ENCODE results near the gene PRSS56.

PRSS56 gene

GRCh38 chr2:232502511-232502910 is 17.7 kb upstream of the PRSS56 start:
- DNase-seq (ENCODE audit: low read depth): peak; percentile 13

GRCh38 chr2:232502911-232503808 is 17.0 kb upstream of the PRSS56 start:
- peak; percentile 52 for DNase-seq (ENCODE audit: low read depth)

GRCh38 chr2:232503809-232504323 is 16.3 kb upstream of the PRSS56 start:
- no peak for DNase-seq (ENCODE audit: low read depth)

- DNase-seq (ENCODE audit: low read depth): no peak
Measured at GRCh38 chr2:232504438-232504837, 15.8 kb upstream of the PRSS56 start.

- DNase-seq (ENCODE audit: low read depth): no peak
Measured at GRCh38 chr2:232505856-232506255, 14.3 kb upstream of the PRSS56 start.

GRCh38 chr2:232506709-232507108 is 13.5 kb upstream of the PRSS56 start:
- DNase-seq (ENCODE audit: low read depth): no peak

GRCh38 chr2:232508251-232508650 is 11.9 kb upstream of the PRSS56 start:
- DNase-seq (ENCODE audit: low read depth): no peak

GRCh38 chr2:232511336-232511890 is 8.8 kb upstream of the PRSS56 start:
- DNase-seq (ENCODE audit: low read depth): no peak

- DNase-seq (ENCODE audit: low read depth): no peak
Measured at GRCh38 chr2:232512602-232513001, 7.6 kb upstream of the PRSS56 start.

- no peak for DNase-seq (ENCODE audit: low read depth)
Measured at GRCh38 chr2:232513353-232513752, 6.8 kb upstream of the PRSS56 start.

GRCh38 chr2:232515639-232516038 is 4.5 kb upstream of the PRSS56 start:
- no peak for DNase-seq (ENCODE audit: low read depth)

GRCh38 chr2:232516551-232516950 is 3.6 kb upstream of the PRSS56 start:
- DNase-seq (ENCODE audit: low read depth): no peak

GRCh38 chr2:232518844-232519243 is 1.3 kb upstream of the PRSS56 start:
- no peak for DNase-seq (ENCODE audit: low read depth)

- no peak for DNase-seq (ENCODE audit: low read depth)
Measured at GRCh38 chr2:232520489-232520888, 301 bp downstream of the PRSS56 start.

GRCh38 chr2:232521098-232521497 is 910 bp downstream of the PRSS56 start:
- no peak for DNase-seq (ENCODE audit: low read depth)

- peak; percentile 46 for DNase-seq (ENCODE audit: low read depth)
Measured at GRCh38 chr2:232521959-232522622, 1.9 kb downstream of the PRSS56 start.

GRCh38 chr2:232522623-232523401 is 2.6 kb downstream of the PRSS56 start:
- no peak for DNase-seq (ENCODE audit: low read depth)

GRCh38 chr2:232523402-232523681 is 3.2 kb downstream of the PRSS56 start:
- no peak for DNase-seq (ENCODE audit: low read depth)

GRCh38 chr2:232523682-232524597 is 3.8 kb downstream of the PRSS56 start:
- DNase-seq (ENCODE audit: low read depth): no peak

- DNase-seq (ENCODE audit: low read depth): no peak
Measured at GRCh38 chr2:232524771-232525170, 4.6 kb downstream of the PRSS56 start.

GRCh38 chr2:232525199-232525598 is 5.0 kb downstream of the PRSS56 start:
- DNase-seq (ENCODE audit: low read depth): no peak

Data from stimulated activated CD4-positive, alpha-beta T cell treated with anti-CD3 and anti-CD28 coated beads, Interleukin-2, amount 100 ng/mL, for 4 hours (primary cell).